Superior temporal gyrus (tissue), 1 donor: ENCODE measurements around the gene ARR3.
A peak's percentile ranks its signal among the peaks of the same experiment; 100 is the strongest.
"Not testable (repeated sequence)": the region's sequence is repeated elsewhere in the genome, so short reads cannot be mapped to it uniquely, and the experiment has no call there.

ENCODE experiments used
- DNase-seq: peaks from one replicate; pipeline ENCODE4 v3.0.0-alpha.2; 2016; ENCODE audit errors: extremely low spot score

ARR3 gene

DNA sequence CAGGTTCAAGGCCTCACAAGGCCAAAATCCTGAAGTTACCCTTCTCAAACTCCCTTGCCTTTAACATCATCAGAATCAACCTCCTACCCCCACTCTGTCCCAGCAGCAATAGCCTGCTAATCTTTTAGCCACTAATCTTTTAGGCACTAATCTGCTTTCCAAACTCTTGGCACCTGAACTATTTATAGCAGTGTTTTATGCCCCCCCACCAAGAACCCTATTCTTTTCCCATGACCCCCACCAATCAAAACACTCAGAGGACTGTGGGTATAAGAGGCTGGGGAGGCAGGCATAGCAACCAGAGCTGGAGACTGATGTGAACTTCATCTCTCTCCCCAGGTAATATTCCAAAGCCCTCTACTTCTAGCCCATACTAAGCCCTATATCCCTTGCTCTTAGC is at the start of gene ARR3:
Gene ARR3 (plus strand): TSS at position 301 of the 400 bp plus-strand sequence. CDS start 1,052 bp downstream, outside the sequence.
- DNase-seq, result no peak

DNA sequence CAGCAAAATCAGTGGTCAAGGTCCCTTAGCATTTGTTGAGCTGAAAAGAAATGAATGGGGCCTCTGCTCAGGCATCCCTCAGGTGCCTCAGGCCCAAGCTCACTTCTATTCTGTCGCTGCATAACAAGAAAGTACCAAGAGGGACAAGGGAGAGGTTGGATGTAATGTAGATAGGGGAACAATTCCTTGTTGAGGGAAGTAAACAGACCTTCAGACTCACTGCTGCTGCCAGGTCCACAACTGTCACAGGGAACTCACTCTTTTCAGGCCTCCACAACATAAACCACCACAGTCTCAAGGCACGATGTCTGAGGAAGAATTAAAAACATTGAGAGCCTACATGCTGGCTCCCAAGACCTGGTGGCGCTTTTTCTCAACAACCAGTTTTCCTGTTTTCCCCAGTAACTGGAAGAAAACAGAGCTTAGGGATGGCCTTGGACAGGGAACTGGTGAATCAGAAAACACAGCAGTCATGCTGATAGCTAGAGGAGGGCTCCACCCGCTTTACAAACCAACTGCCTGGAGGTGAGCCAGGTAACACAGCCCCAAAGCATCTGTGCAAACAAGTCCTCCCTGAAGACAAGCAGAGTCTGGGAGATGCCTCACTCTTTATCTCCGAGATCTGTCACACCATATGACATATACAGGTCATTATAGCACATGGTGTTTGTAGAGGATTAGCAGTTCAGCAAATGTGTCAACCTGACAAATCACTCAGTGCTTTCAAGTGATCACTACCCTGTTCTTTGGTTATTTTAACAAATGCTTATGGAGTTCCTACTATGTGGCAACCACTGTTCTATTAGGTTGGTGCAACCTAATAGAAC is 48.0 kb upstream of the ARR3 start:
- DNase-seq, result no peak

DNA sequence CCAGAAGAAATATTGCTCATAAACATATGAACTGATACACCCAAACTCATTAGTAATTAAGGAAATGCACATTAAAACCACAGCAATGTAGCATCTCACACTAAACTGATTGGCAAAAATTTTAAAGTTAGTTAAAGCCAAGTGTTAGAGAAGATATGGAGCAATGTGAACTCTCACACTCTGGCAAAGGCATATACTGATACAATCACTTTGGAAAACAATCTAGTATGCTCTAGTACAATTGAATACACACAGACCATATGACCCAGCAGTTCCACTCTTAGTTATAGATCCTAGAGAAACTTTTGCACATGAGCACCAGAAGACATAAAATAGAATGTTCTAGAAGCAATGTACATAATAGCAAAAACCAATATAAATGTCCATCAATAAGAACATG is 42.1 kb upstream of the ARR3 start:
- no peak for DNase-seq

DNA sequence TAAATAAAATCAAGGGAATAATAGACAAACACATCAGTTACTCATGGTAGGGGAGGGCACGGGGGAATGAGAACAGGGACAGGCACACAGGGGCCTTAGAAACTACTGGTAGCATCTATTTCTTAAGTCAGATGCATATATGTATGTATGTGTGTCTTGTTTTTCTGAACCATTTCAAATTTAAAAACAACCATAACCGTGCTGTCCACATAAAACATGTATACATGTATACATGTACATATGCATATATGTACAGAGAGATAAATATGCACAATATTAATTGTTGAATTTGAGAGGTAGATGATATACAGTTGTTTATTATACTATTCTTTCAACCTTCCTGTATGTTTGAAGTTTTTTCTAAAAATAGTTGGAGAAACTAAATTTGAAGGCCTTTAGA is 41.4 kb upstream of the ARR3 start:
- DNase-seq, result no peak

DNA sequence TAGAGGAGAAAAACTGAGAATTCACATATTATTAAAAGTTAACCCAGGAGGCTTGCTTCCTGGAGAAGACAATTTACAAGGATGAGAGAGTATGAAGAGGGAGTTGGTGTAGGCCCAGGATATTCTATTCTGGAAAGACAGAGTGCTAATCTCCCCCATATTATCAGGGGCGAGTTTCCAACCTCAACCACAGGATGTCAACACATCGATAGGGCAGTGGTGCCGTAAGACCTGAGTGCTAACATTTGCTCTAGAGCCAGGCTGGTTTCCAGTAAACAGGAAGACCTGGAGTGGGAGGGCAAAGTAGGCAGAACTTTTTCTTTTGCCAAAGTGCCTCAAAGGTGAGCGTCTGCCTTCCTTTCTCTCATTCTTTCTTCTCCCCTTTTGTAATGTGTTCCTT is 36.5 kb upstream of the ARR3 start:
- DNase-seq, result no peak

DNA sequence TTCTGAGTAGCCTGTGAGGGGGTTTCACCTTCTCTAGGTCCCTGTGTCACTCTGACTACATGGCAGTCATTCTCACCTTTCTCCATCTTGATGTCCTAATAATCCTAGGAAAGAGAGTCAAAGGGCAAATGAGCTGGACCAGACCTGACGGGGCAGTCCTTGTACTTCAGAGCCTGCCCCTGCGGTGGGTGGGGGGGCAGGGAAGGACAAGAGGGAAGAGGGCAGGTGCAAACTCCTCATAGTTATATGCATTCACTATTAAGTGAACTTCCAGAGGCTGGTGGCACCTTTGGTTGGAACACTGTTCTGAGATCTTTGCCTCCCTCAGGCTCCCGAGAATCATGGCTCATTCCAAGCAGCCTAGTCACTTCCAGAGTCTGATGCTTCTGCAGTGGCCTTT is 33.8 kb upstream of the ARR3 start, which contains the start of gene AWAT1:
Gene AWAT1 (plus strand): TSS at position 301 of the 400 bp plus-strand sequence. CDS start 41 bp downstream, at position 342.
- no peak for DNase-seq

DNA sequence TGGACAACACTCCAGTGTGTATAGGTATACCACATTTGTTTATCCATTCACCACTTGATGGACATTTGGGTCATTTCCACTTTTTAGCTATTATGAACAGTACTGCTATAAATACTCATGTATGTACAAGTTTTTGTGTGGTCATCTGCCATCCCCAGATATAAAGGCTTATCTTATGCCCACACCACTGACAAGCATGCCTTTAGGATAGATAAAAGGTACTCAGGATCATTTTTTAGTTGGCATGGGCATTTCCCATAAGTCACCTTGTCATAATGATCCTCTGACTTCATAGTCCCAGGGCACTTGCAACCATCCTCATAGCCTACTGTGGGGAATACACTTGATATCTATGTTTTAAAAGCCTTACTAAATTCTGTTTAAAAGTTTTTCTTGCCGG is 27.4 kb upstream of the ARR3 start:
- no peak for DNase-seq

DNA sequence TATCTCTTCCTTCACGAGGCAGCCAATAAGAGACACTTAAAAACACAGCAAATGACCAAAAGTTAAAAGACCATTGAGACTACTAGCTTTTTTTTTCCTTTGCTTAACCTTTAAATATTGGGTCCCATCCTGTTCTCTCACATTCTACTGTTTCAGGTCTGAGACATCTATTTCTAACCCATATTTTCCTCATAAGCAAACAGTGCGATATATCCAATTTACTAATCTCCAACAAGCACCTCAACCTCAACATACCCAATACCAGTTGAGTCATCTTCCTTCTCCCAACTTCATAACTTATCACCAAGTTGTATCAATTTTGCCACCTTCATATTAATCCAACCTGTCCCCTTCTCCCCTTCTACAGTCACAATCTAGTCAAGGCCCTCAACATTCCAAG is 26.6 kb upstream of the ARR3 start:
- no peak for DNase-seq

DNA sequence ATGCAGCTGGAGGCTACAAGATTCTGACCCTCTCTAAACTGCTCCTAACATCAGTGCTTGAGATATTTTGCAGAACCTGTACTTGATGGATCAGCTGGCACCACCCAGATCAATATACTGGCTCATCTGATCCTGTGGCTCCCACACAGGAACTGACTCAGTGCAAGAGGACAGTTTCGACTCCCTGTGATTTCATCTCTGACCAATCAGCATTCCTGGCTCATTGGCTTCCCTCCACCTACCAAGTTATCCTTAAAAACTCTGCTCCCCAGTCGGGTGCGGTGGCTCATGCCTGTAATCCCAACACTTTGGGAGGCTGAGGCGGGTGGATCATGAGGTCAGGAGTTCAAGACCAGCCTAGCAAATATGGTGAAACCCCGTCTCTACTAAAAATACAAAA is 24.5 kb upstream of the ARR3 start:
- not testable (repeated sequence) for DNase-seq

DNA sequence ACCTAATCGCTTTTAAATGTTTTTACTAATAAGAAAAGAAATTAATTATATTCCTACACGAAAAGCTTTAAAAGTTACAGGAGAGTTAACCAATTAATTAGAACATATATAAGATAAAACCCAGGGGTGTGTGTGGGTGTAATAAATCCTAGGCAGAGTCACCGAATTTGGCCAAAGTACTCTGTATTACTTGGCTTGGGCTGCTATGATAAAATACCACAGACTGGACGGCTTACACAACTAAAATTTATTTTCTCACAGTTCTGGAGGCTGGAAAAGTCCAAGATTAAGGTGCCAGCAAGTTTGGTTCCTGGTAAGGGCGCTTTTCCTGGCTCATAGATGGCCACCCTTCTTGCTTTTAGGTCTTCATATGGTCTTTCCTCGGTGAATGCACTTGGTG is 23.3 kb upstream of the ARR3 start:
- DNase-seq, result no peak

DNA sequence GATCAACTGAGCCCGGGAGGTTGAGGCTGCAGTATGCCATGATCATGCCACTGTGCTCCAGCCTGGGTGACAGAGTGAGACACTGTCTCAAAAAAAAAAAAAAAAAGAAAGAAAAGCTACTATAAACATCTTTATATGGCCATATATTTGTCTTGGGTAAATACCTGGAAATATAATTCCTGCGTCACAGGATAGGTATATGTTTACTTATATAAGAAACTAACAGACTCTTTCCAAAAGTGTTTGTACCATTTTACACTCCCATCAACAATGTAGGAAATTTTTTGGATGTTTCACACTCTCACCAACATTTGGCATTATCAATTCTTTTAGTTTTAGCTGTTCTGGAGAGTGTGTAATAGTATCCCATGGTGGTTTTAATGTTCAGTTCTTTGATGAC is 20.9 kb upstream of the ARR3 start:
- no peak for DNase-seq

DNA sequence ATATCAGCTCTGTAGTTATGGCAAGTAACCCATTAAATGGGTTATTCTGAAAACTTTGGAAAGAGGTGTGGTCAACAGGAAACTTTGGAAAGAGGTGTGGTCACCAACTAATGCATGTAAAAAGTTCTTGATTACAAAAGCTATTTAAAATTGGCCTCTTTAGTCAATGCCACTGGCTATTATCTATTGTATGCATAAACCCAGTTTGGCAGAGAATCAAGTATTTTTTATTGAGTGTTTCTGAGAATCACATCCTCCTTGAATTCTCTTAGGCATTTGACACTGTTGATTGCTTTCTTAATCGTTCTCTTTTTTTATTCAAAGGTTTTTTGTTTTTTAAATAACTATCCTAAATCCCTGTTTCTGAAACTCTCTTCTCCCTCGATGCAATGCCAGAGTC is 15.6 kb upstream of the ARR3 start:
- DNase-seq, result no peak

DNA sequence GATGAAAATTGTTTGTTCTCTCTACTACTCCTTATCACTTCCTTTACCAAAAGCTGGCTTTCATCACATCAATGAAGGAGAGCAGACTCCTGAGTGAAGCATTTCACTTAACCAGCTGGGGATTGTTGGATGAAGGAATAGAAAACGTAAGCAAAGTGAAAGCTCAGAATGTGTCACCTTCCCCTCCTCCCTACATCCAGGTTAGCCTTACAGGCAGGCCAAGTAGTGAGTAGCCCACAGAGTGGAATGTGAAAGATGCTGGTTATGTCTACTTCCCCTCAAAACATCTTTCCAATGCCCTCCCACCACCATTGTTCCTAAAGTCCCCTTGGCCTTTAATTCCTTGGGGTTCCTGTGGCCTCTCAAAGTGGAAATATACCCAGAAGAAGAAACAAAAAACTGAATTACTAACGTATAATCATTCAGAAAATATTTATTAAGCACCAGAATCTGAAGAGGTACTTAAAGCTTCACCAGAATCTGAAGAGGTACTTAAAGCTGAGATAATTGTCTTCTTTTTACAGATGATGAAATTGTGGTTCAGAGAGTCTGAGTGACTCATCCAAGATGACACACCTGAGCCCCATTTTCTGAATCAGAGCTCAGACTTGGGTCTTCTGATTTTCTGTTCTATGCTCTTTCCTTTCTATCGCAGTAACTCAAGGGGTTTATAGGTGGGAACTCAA is 14.6 kb upstream of the ARR3 start:
- no peak for DNase-seq

DNA sequence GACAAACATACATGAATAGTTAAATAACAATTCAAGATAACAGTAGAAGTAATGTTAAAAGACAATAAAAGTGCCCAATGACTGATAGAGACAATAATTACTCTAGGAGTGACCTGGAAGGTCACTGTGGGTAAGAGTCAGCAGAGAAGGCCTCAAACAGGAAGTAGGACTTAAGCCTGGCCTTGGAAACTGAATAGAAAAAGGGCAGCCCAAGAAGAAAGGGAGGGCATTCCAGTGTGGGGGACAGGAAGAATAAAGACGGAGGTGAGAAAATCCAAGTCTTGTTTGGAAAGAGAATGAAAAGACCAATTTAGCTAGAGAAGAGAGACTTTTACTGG is 14.1 kb upstream of the ARR3 start:
- DNase-seq, result no peak

DNA sequence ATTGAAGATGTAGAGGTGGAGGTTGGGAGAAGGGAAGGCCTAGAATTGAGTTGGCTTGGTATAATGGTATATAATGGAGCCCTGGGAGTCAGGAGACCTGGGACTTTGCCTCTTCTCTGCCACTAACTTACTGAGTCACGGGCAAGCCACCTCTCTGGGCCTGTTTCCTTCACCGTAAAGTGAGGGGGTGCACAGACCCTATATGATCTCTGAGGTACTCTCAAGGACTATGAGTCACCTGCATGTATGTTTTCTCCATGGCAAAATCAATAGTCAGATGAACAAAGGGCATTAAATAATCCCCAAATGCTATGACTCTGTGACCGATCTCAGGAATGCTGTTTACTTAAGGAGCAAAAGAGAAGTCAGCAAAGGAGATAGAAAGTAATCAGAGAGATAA is 13.2 kb upstream of the ARR3 start:
- no peak for DNase-seq

DNA sequence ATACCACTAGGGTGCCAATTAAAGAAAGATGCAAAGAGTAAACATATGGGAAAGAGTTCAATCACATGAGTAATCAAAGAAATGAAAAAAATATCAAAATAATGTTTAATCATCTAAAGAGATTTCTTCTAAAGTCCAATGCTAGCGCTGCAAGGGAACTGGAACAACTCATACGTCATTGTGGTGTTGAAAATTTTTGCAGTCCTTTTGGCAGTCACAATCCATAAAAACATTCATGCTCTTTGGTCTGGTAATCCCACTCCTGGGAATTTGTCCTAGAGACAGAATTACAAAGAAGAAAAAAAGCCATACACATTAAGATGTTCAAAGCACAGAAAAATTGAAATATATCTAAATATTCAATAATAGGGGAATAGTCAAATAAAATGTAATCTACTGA is 12.7 kb upstream of the ARR3 start:
- DNase-seq, result no peak

DNA sequence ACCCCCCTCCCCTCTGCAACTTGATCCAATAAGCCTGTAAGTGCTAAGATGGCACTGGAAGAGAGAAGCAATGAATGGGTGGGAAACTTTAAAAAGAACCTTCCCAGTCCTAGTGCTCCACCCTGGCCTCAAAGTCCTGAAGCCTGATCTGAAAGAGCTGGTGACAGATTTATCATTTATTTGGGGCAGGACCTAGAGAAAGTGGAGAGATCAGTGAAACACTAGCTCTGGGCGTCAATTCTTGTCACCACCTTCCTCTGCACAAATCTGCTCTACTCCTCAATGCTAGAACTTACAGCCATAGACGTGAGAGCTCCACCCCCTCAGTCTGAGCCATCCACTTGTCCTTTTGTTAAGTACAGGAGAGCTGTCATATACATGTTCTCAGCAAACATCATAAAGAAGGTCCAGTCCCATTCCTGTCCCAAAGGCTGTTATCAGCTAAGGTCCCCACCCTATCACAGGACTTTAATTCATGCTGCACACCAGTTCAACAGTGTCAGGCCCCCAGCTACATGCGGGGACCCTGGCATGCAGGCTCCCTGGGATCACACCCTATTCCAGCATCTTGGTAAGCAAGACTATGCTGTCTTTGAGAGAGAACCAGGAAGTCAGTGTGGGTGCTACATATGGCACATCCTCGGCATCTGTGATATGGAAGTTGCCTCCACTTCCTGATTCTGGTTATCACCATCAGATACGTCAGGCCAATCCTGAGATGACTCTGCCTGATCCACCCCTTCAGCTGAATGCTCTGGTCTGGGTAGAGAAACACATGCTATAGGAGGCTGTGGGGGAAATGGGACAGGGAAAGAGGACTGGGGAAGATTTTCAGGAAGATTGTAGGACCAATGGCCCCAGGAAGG is 10.5 kb upstream of the ARR3 start:
- no peak for DNase-seq

DNA sequence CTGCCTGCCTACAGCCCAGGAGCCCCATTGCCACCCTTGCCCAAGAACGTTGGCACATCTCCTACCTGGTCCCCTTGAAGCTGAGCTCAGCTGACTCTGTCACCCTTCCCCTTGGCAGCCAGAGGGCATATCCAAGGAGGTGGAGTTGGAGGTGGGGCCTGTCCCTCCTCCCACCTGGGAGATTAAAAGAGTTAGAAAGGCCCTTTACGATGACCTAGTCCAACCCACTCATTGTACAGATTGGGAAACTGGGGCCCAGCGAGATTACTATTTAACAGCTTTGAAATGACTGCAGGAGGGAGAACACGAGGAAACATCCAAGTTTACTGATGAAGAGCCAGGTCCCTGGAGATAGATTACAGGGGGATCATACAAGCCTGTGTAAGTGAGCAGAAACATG is 8.0 kb upstream of the ARR3 start, which contains the start of gene P2RY4:
Gene P2RY4 (minus strand): TSS at position 101 of the 400 bp plus-strand sequence. CDS start 580 bp downstream, outside the sequence.
- DNase-seq, result no peak

DNA sequence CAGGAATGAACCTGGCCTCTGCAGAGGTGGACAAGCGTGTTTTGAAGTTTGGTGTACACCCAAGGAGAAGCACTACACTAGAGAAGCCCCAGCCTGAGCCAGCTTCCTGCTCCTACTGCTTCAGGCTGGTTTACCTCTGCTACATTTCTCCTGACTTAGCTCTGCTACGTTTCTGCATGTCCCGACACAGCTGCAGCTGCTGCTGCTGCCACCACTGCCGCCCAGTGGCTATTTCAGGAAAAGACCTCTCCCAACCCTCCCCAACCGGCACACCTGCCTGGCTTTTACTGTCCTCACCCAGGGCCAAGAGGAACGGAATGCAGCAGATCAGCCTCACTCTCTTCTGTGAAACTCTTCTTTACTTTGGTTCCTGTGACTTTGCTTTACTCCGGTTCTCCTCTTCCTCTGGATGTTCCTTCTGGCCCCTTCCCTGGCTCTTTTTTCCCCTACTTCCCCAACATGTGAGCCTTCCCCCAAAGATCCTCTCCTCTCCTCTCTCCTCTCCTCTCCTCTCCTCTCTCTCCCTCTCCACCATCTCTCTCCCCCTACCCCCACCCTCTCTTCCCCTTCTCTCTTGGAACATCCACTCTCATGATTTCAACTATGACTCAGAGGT is 5.1 kb upstream of the ARR3 start:
- DNase-seq, result peak; percentile 9

DNA sequence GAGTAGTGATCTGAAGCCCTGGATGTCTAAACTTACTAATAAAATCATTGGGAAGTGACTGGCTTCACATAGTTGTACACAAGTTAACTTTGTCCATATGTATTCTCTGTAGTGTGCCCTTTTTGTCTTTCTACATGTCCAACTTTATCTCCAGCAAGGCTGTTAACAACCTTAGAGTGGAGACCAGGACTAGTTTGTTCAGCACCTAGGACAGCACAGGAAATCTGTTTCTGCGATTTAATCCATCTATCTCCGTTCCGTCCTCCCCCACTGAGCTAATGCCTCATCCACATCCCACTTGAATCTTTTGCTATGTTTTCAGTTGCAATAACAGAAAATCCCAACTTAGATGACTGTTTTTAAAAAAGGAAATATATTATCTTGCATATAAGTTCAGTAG is 3.4 kb upstream of the ARR3 start:
- DNase-seq, result no peak

DNA sequence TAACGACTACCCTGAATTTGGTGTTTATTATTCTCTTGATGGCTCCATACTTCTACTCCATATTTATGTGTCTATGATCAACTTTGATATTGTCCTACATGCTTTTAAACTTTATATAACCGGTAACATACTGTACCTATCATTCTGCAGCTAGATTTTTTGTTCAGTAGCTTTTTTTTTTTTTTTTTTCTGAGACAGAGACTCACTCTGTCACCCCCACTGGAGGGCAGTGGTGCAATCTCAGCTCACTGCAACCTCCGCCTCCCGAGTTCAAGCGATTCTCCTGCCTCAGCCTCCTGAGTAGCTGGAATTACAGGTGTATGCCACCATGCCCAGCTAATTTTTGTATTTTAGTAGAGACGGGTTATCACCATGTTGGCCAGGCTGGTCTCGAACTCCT is 5.9 kb downstream of the ARR3 start:
- DNase-seq, result not testable (repeated sequence)

DNA sequence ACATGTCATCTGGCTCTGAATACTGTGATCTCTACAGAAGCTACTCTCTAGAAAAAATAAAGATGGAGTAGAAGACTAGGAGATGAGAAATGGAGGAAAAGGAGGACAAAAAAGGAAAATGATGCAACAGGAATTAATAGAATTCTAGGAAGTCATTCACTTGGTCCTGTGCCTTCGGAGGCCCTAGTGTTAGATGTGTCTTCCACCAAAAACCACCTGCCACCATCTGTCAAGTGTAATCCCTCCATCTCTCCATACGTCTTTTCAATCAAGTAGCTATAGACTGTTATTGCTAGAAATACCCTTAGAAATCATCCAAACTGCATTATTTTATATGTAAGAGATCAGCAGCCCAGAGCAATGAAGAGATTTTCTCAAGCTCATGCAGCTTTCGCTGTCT is 10.9 kb downstream of the ARR3 start:
- DNase-seq, result no peak
